ENCODE measurements around the gene UBE2L6. TPM values are rescaled to one million over a fixed set of nuclear protein-coding genes. Genes with fewer than 3 reads are reported as not detected.
"Not testable (repeated sequence)": the region's sequence is repeated elsewhere in the genome, so short reads cannot be mapped to it uniquely, and the experiment has no call there.

The UBE2L6 gene
- total RNA-seq, 6 experiments from 2014 or later, result 36.6 to 124 (median 58.6) TPM

GRCh38 chr11:57536947-57537619 lies 30.4 kb downstream of the UBE2L6 start, which contains the start of gene SMTNL1:
Gene SMTNL1 (plus strand): TSS chr11:57537595. CDS start chr11:57542643, 5,048 bp downstream.
- intact Hi-C loops (cut with DNase I), result no loop called here
- no peak within 1 kb of the TSS for H3K4me3 ChIP-seq
- 74% methylated on average over 10 of the region's 14 CpGs for WGBS (ENCODE audit: insufficient coverage, low coverage, low lambda C conversion rate, missing lambda C conversion rate)
- no peak for TF ChIP-seq POLR2A (IDR thresholded peaks at IDR 0.05)
- TF ChIP-seq, protein P1, sequence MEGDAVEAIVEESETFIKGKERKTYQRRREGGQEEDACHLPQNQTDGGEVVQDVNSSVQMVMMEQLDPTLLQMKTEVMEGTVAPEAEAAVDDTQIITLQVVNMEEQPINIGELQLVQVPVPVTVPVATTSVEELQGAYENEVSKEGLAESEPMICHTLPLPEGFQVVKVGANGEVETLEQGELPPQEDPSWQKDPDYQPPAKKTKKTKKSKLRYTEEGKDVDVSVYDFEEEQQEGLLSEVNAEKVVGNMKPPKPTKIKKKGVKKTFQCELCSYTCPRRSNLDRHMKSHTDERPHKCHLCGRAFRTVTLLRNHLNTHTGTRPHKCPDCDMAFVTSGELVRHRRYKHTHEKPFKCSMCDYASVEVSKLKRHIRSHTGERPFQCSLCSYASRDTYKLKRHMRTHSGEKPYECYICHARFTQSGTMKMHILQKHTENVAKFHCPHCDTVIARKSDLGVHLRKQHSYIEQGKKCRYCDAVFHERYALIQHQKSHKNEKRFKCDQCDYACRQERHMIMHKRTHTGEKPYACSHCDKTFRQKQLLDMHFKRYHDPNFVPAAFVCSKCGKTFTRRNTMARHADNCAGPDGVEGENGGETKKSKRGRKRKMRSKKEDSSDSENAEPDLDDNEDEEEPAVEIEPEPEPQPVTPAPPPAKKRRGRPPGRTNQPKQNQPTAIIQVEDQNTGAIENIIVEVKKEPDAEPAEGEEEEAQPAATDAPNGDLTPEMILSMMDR (IDR thresholded peaks at IDR 0.05), result no peak
- DNase-seq (no peak), ATAC-seq (no peak)
- H3K27me3 ChIP-seq, result no peaks in the 10 kb centered on the region
- H3K36me3 ChIP-seq, result no peaks in the 10 kb centered on the region
- no peak within 1 kb of the TSS for H3K27ac ChIP-seq
- H3K9me3 ChIP-seq, result no peaks in the 10 kb centered on the region
- no peaks in the 10 kb centered on the region for H3K4me1 ChIP-seq

GRCh38 chr11:57534449-57534848 lies 33.0 kb downstream of the UBE2L6 start:
- intact Hi-C loops (cut with DNase I); ATAC-seq: not testable (repeated sequence)

DNA sequence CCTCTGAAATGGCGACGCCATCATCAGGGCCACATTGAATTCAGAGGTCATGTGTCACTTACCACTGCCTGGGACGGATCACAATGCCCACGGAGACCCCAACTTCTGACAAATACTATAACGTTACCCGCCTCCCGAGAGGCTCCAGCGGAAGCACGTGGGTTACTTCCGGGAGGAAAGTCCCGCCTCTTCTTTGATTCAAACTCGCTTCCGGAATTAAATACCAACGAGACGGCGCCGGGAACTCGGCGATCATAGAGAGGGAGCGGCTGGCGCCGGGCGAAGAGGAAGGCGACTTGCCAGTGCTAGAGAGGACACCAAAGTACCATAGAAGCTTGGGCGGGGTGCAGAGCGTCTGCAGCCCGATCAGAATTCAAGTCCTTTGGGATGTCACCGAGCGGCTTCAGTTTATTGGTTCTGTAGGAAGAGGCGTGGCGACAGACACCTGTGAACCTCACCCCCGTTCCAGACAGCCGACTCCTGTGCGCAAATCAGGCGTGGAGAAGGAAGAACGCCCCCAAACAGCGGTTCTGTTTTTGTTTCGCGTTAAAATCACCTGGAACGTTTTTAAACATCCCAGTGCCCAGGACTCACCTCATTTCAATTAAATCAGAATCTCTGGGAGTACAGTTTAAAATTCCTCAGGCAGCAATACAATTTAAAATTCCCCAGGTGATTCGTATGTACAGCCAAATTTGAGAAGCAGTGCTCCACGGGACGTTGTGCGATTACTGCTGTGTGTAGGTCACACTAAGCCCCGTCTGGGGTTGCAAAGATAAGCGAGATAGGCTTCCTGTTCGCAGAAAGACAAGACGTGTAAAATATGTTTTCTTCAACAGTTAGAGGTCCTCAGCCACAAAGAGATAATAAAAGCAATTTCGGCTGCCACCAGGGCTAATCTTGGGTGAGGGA lies 36.6 kb downstream of the UBE2L6 start, which contains the start of gene TIMM10:
TSS of gene TIMM10 (minus strand) at position 159 of the 912 bp plus-strand sequence. CDS start 565 bp downstream, outside the sequence.
- DNase-seq (peak; percentile 96 to 98 (median 98)), ATAC-seq (peak; percentile 94 to 98 (median 97))
- under 1% methylated on average over 46 of the region's 49 CpGs for WGBS (ENCODE audit: insufficient coverage, low coverage, low lambda C conversion rate, missing lambda C conversion rate)
- H3K36me3 ChIP-seq, result peaks cover 0 to 8% (median 0%) of the 10 kb centered on the region in 4 donors
- H3K4me1 ChIP-seq, result peaks cover 0 to 21% (median 0%) of the 10 kb centered on the region in 4 donors
- intact Hi-C loops (cut with DNase I), result no loop called here
- no peaks in the 10 kb centered on the region for H3K9me3 ChIP-seq
- TF ChIP-seq, protein P1 (IDR thresholded peaks at IDR 0.05), result no peak
- TF ChIP-seq POLR2A (IDR thresholded peaks at IDR 0.05), result peak; percentile 78
- peak within 1 kb of the TSS; percentile 80 to 87 (median 83) for H3K4me3 ChIP-seq
- H3K27ac ChIP-seq, result peak within 1 kb of the TSS; percentile 47 to 83 (median 55)
- no peaks in the 10 kb centered on the region for H3K27me3 ChIP-seq

More at GRCh38 chr11:57534449-57534848, 33.0 kb downstream of the UBE2L6 start:
- WGBS (ENCODE audit: insufficient coverage, low coverage, low lambda C conversion rate, missing lambda C conversion rate), result 89% methylated on average over 7 of the region's 7 CpGs
- not testable (repeated sequence) for H3K4me3 ChIP-seq, DNase-seq, H3K27me3 ChIP-seq, H3K36me3 ChIP-seq, H3K27ac ChIP-seq, H3K9me3 ChIP-seq
- peaks cover 0 to 18% (median 0%) of the 10 kb centered on the region in 4 donors for H3K4me1 ChIP-seq

DNA sequence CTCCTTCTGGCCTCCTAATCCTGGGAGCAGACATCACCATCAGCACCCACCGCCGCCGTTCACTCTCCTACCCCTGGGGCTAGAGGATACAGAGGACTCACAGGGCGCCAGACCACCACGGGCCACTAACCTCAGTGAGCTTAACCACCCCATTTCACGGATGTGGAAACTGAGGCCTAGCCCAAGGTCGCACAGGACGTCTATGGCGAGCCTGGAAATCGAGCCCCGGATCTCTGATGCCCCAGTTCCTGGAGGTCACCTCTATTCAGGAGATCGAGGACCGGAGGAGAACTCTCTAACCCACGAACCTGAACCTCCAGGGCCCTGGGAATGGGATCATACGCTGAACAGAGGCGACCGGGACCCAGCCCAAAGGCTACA lies 37.3 kb downstream of the UBE2L6 start:
- peaks cover 0 to 8% (median 0%) of the 10 kb centered on the region in 4 donors for H3K36me3 ChIP-seq
- no peak for TF ChIP-seq POLR2A (IDR thresholded peaks at IDR 0.05)
- TF ChIP-seq, protein P1 (IDR thresholded peaks at IDR 0.05), result no peak
- intact Hi-C loops (cut with DNase I), result no loop called here
- peak overlapping the region in 2 of 3 donors; percentile 47 to 54 for H3K27ac ChIP-seq
- DNase-seq (peak in 2 of 3 donors; percentile 29 to 51), ATAC-seq (peak in 2 of 4 donors; percentile 3 to 4)
- peak overlapping the region; percentile 80 to 87 (median 83) for H3K4me3 ChIP-seq
- WGBS (ENCODE audit: insufficient coverage, low coverage, low lambda C conversion rate, missing lambda C conversion rate), result 4% methylated on average over 5 of the region's 17 CpGs
- peaks cover 0 to 21% (median 0%) of the 10 kb centered on the region in 4 donors for H3K4me1 ChIP-seq
- no peaks in the 10 kb centered on the region for H3K9me3 ChIP-seq
- no peaks in the 10 kb centered on the region for H3K27me3 ChIP-seq
